ENCODE data around the gene PAGE5.

Gene PAGE5

DNA sequence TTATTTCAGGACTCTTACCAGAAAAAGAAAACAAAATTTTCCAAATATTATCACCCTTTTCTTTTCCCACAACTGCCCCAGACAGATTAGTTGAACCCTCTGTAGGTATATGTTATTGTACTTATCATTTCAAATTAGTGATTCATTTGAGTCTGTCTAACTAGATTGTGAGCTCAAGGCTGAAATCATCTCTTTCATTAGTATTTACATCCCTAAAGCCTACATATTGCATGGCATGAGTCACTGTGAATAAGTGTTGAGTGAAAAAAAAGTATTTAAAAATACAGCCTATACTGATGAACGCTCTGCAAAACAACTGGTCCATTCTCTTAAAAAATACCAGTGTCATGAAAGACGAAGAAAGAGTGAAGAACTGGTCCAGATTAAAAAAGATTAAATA lies 40.7 kb downstream of the PAGE5 start:
- no peaks in the 10 kb centered on the region for H3K4me1 ChIP-seq (ENCODE audit: insufficient read depth, low read length, poor library complexity, severe bottlenecking)

DNA sequence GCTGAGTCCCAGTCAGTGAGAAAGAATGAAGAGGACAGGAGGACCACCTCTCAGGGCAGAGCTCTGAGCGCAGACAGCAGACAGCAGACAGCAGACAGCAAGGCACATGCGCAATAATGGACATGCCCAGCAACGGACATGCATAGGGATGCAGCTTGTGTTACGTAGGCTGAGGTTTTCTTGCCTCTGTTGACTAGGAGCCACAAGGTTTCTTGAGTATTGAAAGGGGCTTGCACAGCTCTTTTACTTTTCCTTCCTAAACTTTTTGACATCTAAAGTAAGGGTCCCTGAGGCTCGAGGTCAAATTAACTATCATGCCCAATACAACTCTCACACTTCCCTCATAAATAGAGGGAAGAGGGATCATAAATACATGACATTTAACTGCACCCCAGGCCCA lies 44.7 kb downstream of the PAGE5 start, which contains the start of gene PAGE3:
TSS of gene PAGE3 (minus strand) at position 101 of the 400 bp plus-strand sequence. CDS start 1,013 bp downstream, outside the sequence.
- no peaks in the 10 kb centered on the region for H3K36me3 ChIP-seq (ENCODE audit: insufficient read depth, low read length)
- H3K9ac ChIP-seq (ENCODE audit: low read depth, low read length, poor library complexity, severe bottlenecking), result no peak within 1 kb of the TSS
- no peaks in the 10 kb centered on the region for H3K27me3 ChIP-seq (ENCODE audit: insufficient read depth, low read length, poor library complexity, severe bottlenecking)
- H3F3A ChIP-seq (ENCODE audit: low read depth), result no peaks in the 10 kb centered on the region
- no peak within 1 kb of the TSS for H3K4me3 ChIP-seq (ENCODE audit: low read length, poor library complexity, severe bottlenecking)
- no peaks in the 10 kb centered on the region for H3K9me2 ChIP-seq (replicated peaks; ENCODE audit: low read depth, low read length)
- H3K4me1 ChIP-seq (ENCODE audit: insufficient read depth, low read length, poor library complexity, severe bottlenecking), result no peaks in the 10 kb centered on the region
- no peaks in the 10 kb centered on the region for H4K20me1 ChIP-seq (ENCODE audit: insufficient read depth, low read length, poor library complexity, severe bottlenecking)
- no peaks in the 10 kb centered on the region for H3K9me3 ChIP-seq (ENCODE audit: insufficient read depth, low read depth, low read length)
- no peaks in the 10 kb centered on the region for H3K79me2 ChIP-seq (ENCODE audit: insufficient read depth, low read length)
- TF ChIP-seq EZH2phosphoT487 (IDR thresholded peaks at IDR 0.05; ENCODE audit: borderline replicate concordance) (no peak), CTCF (conservative IDR thresholded peaks at IDR 0.05; ENCODE audit: low read length) (no peak)
- H3K4me2 ChIP-seq (ENCODE audit: low read depth, low read length, poor library complexity, severe bottlenecking), result no peak within 1 kb of the TSS
- H2AFZ ChIP-seq (ENCODE audit: low read length), result no peak within 1 kb of the TSS

More for the DNA sequence above, 40.7 kb downstream of the PAGE5 start:
- H3F3A ChIP-seq (ENCODE audit: low read depth), result no peaks in the 10 kb centered on the region
- no peaks in the 10 kb centered on the region for H4K20me1 ChIP-seq (ENCODE audit: insufficient read depth, low read length, poor library complexity, severe bottlenecking)
- no peaks in the 10 kb centered on the region for H3K27me3 ChIP-seq (ENCODE audit: insufficient read depth, low read length, poor library complexity, severe bottlenecking)
- H3K4me3 ChIP-seq (ENCODE audit: low read length, poor library complexity, severe bottlenecking), result no peak overlapping the region
- no peaks in the 10 kb centered on the region for H3K9me2 ChIP-seq (replicated peaks; ENCODE audit: low read depth, low read length)
- no peaks in the 10 kb centered on the region for H3K9me3 ChIP-seq (ENCODE audit: insufficient read depth, low read depth, low read length)
- no peak overlapping the region for H3K9ac ChIP-seq (ENCODE audit: low read depth, low read length, poor library complexity, severe bottlenecking)
- H2AFZ ChIP-seq (ENCODE audit: low read length), result no peak overlapping the region
- no peaks in the 10 kb centered on the region for H3K79me2 ChIP-seq (ENCODE audit: insufficient read depth, low read length)
- TF ChIP-seq CTCF (conservative IDR thresholded peaks at IDR 0.05; ENCODE audit: low read length) (no peak), EZH2phosphoT487 (IDR thresholded peaks at IDR 0.05; ENCODE audit: borderline replicate concordance) (no peak)
- H3K4me2 ChIP-seq (ENCODE audit: low read depth, low read length, poor library complexity, severe bottlenecking), result no peak overlapping the region
- no peaks in the 10 kb centered on the region for H3K36me3 ChIP-seq (ENCODE audit: insufficient read depth, low read length)
